Measurements from ENCODE around the gene C1QTNF12. TPM values are rescaled to one million over a fixed set of nuclear protein-coding genes. Genes with fewer than 3 reads are reported as not detected.

C1QTNF12 gene
- total RNA-seq, 1 donor, result 0.36 TPM

- peaks cover 18% of the 10 kb centered on the region for H3K4me1 ChIP-seq (ENCODE audit: insufficient read depth, low read length)
- H3K27me3 ChIP-seq (ENCODE audit: insufficient read depth, low read length), result no peaks in the 10 kb centered on the region
- no peaks in the 10 kb centered on the region for H3K9me3 ChIP-seq (ENCODE audit: low read depth, low read length)
- no peak for DNase-seq (ENCODE audit: insufficient read length, low spot score, missing footprints)
- TF ChIP-seq CTCF (IDR thresholded peaks at IDR 0.05; ENCODE audit: extremely low read depth, low read depth, low read length), result no peak
- peaks cover 8% of the 10 kb centered on the region for H3K36me3 ChIP-seq (ENCODE audit: insufficient read depth, low read length)
- no peak overlapping the region for H3K4me2 ChIP-seq (ENCODE audit: insufficient read depth, low read length)
- H2AFZ ChIP-seq (ENCODE audit: low read length), result no peak overlapping the region
- H3K27ac ChIP-seq (ENCODE audit: low read depth, low read length), result no peak overlapping the region
- H4K20me1 ChIP-seq (ENCODE audit: insufficient read depth, low read length), result peaks cover 18% of the 10 kb centered on the region
- H3K4me3 ChIP-seq (ENCODE audit: insufficient read depth, low read length), result no peak overlapping the region
- H3K79me2 ChIP-seq (ENCODE audit: insufficient read depth, low read length), result peaks cover 31% of the 10 kb centered on the region
Measured at GRCh38 chr1:1275836-1276235, 29.3 kb upstream of the C1QTNF12 start.

DNA sequence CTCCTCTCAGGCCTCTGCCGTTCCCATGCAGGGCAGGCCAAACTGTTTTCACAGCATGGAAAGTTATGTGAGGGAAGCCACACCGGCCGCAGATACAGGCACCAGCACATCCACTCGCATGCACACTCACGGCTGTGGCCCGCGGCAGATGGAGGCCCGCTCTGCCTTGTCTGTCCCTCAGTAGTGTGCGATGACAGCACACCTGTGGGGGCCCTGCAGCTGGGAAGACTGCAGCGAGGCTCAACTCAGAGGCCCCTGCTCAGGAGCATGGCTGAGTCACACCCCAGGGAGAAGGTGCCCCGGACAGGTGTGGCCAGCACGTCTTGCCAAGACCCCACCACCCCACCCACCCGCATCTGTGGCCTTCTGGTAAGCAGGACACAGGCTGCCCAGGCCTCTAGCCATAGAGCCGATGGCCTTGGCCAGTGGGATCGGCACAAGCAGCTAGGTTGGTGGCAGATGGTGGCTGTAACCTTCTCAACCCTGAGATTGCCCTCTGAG lies 28.5 kb upstream of the C1QTNF12 start:
- Histone ChIP-seq H3K36me3 (ENCODE audit: insufficient read depth, low read length) (peaks cover 8% of the 10 kb centered on the region), H3K4me2 (ENCODE audit: insufficient read depth, low read length) (peak overlapping the region; percentile 90), H3K27ac (ENCODE audit: low read depth, low read length) (no peak overlapping the region), H3K4me1 (ENCODE audit: insufficient read depth, low read length) (peaks cover 23% of the 10 kb centered on the region), H3K27me3 (ENCODE audit: insufficient read depth, low read length) (no peaks in the 10 kb centered on the region), H4K20me1 (ENCODE audit: insufficient read depth, low read length) (peaks cover 23% of the 10 kb centered on the region), H3K9me3 (ENCODE audit: low read depth, low read length) (no peaks in the 10 kb centered on the region), H3K4me3 (ENCODE audit: insufficient read depth, low read length) (peak overlapping the region; percentile 80), H2AFZ (ENCODE audit: low read length) (peak overlapping the region; percentile 56), H3K79me2 (ENCODE audit: insufficient read depth, low read length) (peaks cover 39% of the 10 kb centered on the region)
- DNase-seq (ENCODE audit: insufficient read length, low spot score, missing footprints), result no peak
- TF ChIP-seq CTCF (IDR thresholded peaks at IDR 0.05; ENCODE audit: extremely low read depth, low read depth, low read length), result no peak

DNA sequence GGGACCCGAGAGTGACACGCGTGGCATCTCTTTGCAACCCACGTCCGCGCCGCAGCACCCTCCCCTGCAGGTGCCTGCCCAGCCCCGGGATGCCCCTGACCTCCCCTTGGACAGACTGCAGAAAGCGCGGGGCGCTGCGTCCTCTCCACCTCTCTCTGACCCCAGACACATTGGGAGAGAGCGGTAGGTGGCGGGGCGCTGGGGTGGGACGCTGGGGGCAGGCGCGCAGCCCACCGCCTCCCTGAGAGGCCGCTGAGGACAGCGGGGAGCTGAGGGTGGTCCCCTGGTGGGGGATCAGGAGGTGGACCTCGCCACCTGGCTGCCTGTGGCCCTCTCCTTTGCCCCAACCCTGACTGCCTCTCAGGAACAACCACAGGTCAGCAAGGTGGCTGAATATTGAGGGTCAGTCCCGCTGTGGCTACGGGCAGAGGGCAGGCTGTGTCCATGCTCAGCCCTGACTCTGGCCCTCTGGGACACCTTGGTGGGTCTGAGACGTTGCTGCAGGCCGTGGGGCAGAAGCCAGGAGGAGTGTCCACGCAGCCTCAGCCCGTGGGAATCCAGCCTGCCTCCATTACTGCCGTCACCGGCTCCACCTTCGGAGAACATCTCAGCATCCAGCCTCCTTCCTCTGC lies 27.9 kb upstream of the C1QTNF12 start:
- Histone ChIP-seq H3K36me3 (ENCODE audit: insufficient read depth, low read length) (peaks cover 8% of the 10 kb centered on the region), H3K4me2 (ENCODE audit: insufficient read depth, low read length) (peak overlapping the region; percentile 90), H3K27ac (ENCODE audit: low read depth, low read length) (peak overlapping the region; percentile 53), H3K4me1 (ENCODE audit: insufficient read depth, low read length) (peaks cover 23% of the 10 kb centered on the region), H3K27me3 (ENCODE audit: insufficient read depth, low read length) (no peaks in the 10 kb centered on the region), H4K20me1 (ENCODE audit: insufficient read depth, low read length) (peaks cover 26% of the 10 kb centered on the region), H3K79me2 (ENCODE audit: insufficient read depth, low read length) (peaks cover 45% of the 10 kb centered on the region), H3K4me3 (ENCODE audit: insufficient read depth, low read length) (peak overlapping the region; percentile 80), H3K9me3 (ENCODE audit: low read depth, low read length) (no peaks in the 10 kb centered on the region), H2AFZ (ENCODE audit: low read length) (peak overlapping the region; percentile 56)
- TF ChIP-seq CTCF (IDR thresholded peaks at IDR 0.05; ENCODE audit: extremely low read depth, low read depth, low read length), result no peak
- no peak for DNase-seq (ENCODE audit: insufficient read length, low spot score, missing footprints)

DNA sequence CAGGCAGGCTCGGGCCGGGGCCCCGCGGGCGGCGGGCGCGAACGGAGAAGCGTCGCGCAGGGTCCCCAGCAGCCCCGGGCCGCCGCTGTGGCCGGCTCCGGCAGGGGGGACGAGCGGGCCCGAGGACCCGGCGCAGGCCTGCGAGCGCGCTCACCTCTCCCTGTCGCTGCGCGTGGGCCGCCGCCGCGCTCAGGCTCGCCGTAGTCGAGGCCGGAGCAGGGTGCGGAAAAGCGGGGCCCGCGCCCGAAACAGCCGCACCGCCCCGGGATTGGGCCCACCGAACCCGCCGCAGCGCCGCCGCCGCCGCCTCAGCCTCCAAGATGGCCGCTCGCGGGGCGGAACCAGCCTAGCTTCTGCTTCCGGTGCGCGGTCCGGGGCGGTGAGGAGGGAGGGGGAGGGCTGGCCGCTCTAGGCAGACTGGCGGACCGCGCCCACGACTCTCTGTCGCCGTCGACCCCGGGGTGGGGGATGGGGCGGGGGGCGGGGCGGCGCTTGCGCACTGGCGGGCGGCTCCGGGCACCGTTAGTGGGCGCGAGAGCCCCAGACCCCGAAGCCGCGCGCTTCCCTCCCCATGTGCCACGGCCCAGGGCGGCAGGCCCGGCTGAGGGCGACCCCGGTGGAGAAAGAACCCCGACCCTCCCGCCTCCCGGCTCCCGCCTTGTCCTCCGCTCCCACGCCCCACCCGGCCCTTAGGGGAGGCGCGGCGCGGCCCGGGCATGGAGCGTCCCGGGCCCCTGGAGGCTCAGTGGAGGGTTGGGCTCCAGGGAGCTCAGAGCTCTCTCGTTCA lies 27.2 kb upstream of the C1QTNF12 start, which contains the start of gene UBE2J2:
UBE2J2 (minus strand) TSS at position 343 of the 787 bp plus-strand sequence. CDS start 5,862 bp downstream, outside the sequence.
- peaks cover 11% of the 10 kb centered on the region for H3K36me3 ChIP-seq (ENCODE audit: insufficient read depth, low read length)
- H3K4me1 ChIP-seq (ENCODE audit: insufficient read depth, low read length), result peaks cover 23% of the 10 kb centered on the region
- peak within 1 kb of the TSS; percentile 91 for H3K27ac ChIP-seq (ENCODE audit: low read depth, low read length)
- peaks cover 51% of the 10 kb centered on the region for H3K79me2 ChIP-seq (ENCODE audit: insufficient read depth, low read length)
- H3K27me3 ChIP-seq (ENCODE audit: insufficient read depth, low read length), result no peaks in the 10 kb centered on the region
- TF ChIP-seq CTCF (IDR thresholded peaks at IDR 0.05; ENCODE audit: extremely low read depth, low read depth, low read length), result no peak
- H3K4me3 ChIP-seq (ENCODE audit: insufficient read depth, low read length), result peak within 1 kb of the TSS; percentile 80
- H3K9me3 ChIP-seq (ENCODE audit: low read depth, low read length), result no peaks in the 10 kb centered on the region
- peak within 1 kb of the TSS; percentile 56 for H2AFZ ChIP-seq (ENCODE audit: low read length)
- peaks cover 26% of the 10 kb centered on the region for H4K20me1 ChIP-seq (ENCODE audit: insufficient read depth, low read length)
- peak; percentile 100 for DNase-seq (ENCODE audit: insufficient read length, low spot score, missing footprints)
- H3K4me2 ChIP-seq (ENCODE audit: insufficient read depth, low read length), result peak within 1 kb of the TSS; percentile 99

Measured in osteoblast (primary cell).